A549 (cell line): ENCODE results near the gene C11orf58. TPM values are rescaled to one million over a fixed set of nuclear protein-coding genes. Genes with fewer than 3 reads are reported as not detected.

Experiments
- ATAC-seq, 2 experiments: fragments of 200-7000 bp in 1 of 2; fragments of >200 bp in 1 of 2; cut with Nextera tagmentation in 1 of 2; cut with Tn5 transposase in 1 of 2; 3 replicates each; pipeline versions ENCODE4 v1.8.0 to v1.9.1; 2018 to 2020; ENCODE audit warnings: mild to moderate bottlenecking in 1 of 2, moderate library complexity in 1 of 2
- CTCF ChIA-PET: fragments of 300-600 bp; sonication (Branson Sonifier 250); formaldehyde crosslinking; extraction: SDS; loops from one replicate; lab custom pipeline; 2021; ENCODE audit warnings: antibody characterized with exemption, inconsistent platforms; lab: Yijun Ruan, JAX
- POLR2A ChIA-PET: fragments of 350-600 bp; formaldehyde crosslinking; extraction: SDS; loops from one replicate; lab custom pipeline; 2021; ENCODE audit warnings: antibody characterized with exemption, inconsistent platforms; lab: Yijun Ruan, JAX
- DNase-seq, 2 experiments: peaks; one replicate each; pipeline versions ENCODE4 v3.0.0 to v3.0.0-alpha.2; 2011 to 2016; ENCODE audit warnings: low read depth in 1 of 2, low spot score in 1 of 2
- FAIRE-seq: peaks from 2 replicates; lab custom pipeline; 2011; peaks lifted over from hg19 to GRCh38; lab: Jason Lieb, UNC
- H3K27ac ChIP-seq, 2 experiments: fragments of >200 bp; sonication (Bioruptor Twin); formaldehyde crosslinking; 3 replicates each; pipeline ENCODE4 v1.5.1; 2016 to 2017
- H3K4me1 ChIP-seq: fragments of >200 bp; sonication (Bioruptor Twin); formaldehyde crosslinking; 3 replicates; pipeline ENCODE4 v1.6.1; 2016
- H3K4me2 ChIP-seq: fragments of >200 bp; sonication (Bioruptor Twin); formaldehyde crosslinking; 3 replicates; pipeline ENCODE4 v1.6.1; 2016
- H3K4me3 ChIP-seq: fragments of >200 bp; sonication (Bioruptor Twin); formaldehyde crosslinking; 3 replicates; pipeline ENCODE4 v1.5.1; 2016
- H3K9me3 ChIP-seq: fragments of >200 bp; sonication (Bioruptor Twin); formaldehyde crosslinking; 3 replicates; pipeline ENCODE4 v1.6.1; 2016
- BHLHE40 ChIP-seq: IDR thresholded peaks from 2 replicates; pipeline ENCODE4 v1.6.1; 2012; ENCODE audit warnings: low read depth, low read length, inconsistent platforms
- CBX8 ChIP-seq: fragments of 200-600 bp; sonication (generic); IDR thresholded peaks from 2 replicates; pipeline ENCODE4 v1.6.1; 2016
- CEBPB ChIP-seq, 2 experiments: fragments of >200 bp in 1 of 2; sonication (Bioruptor Twin) in 1 of 2; formaldehyde crosslinking in 1 of 2; IDR thresholded peaks; 2 replicates each; pipeline ENCODE4 v1.6.1; 2012 to 2016
- EP300 ChIP-seq, 2 experiments: fragments of >200 bp; sonication (Bioruptor Twin); formaldehyde crosslinking; IDR thresholded peaks; 2 replicates in 1 of 2; 3 replicates in 1 of 2; pipeline ENCODE4 v1.6.1; 2016 to 2017
- FOXS1 ChIP-seq: fragments of 250-450 bp; sonication (Bioruptor Pico); IDR thresholded peaks from 2 replicates; pipeline ENCODE4 v1.5.0; 2020; ENCODE audit warnings: mild to moderate bottlenecking, moderate library complexity
- HOXA7 ChIP-seq: fragments of 250-450 bp; sonication (Bioruptor Pico); IDR thresholded peaks from 2 replicates; pipeline ENCODE4 v1.5.0; 2020; ENCODE audit warnings: mild to moderate bottlenecking, moderate library complexity
- HOXB5 ChIP-seq: fragments of 250-450 bp; sonication (Bioruptor Pico); IDR thresholded peaks from 2 replicates; pipeline ENCODE4 v1.5.0; 2020; ENCODE audit warnings: mild to moderate bottlenecking, moderate library complexity
- JUN ChIP-seq, 2 experiments: fragments of >200 bp; sonication (Bioruptor Twin); formaldehyde crosslinking; IDR thresholded peaks; 2 replicates in 1 of 2; 3 replicates in 1 of 2; pipeline ENCODE4 v1.6.1; 2016 to 2017
- JUNB ChIP-seq: fragments of >200 bp; sonication (Bioruptor Twin); formaldehyde crosslinking; IDR thresholded peaks from 2 replicates; pipeline ENCODE4 v1.6.1; 2016
- MAFK ChIP-seq: fragments of 450-650 bp; IDR thresholded peaks from 2 replicates; pipeline ENCODE4 v1.6.1; 2014; ENCODE audit not compliant: partially characterized antibody
- MAZ ChIP-seq: fragments of 150-350 bp; IDR thresholded peaks from 2 replicates; pipeline ENCODE4 v1.6.1; 2014; ENCODE audit warnings: antibody characterized with exemption, low read depth, low read length, borderline replicate concordance
- NFE2L2 ChIP-seq: fragments of 150-350 bp; conservative IDR thresholded peaks from 2 replicates; pipeline ENCODE4 v1.6.1; 2014; ENCODE audit warnings: low read length
- NR3C1 ChIP-seq: fragments of >200 bp; sonication (Bioruptor Twin); formaldehyde crosslinking; IDR thresholded peaks from 3 replicates; pipeline ENCODE4 v1.6.1; 2017
- POLR2A ChIP-seq: IDR thresholded peaks from 2 replicates; pipeline ENCODE4 v1.6.1; 2012; ENCODE audit warnings: mild to moderate bottlenecking, low read length
- POLR2AphosphoS2 ChIP-seq: conservative IDR thresholded peaks from 2 replicates; pipeline ENCODE4 v1.6.1; 2012; ENCODE audit warnings: low read length, improper control_type of control experiment, inconsistent platforms
- RAD21 ChIP-seq, 2 experiments: fragments of >200 bp in 1 of 2; sonication (Bioruptor Twin) in 1 of 2; formaldehyde crosslinking in 1 of 2; IDR thresholded peaks in 1 of 2; conservative IDR thresholded peaks in 1 of 2; 2 replicates in 1 of 2; 3 replicates in 1 of 2; pipeline ENCODE4 v1.6.1; 2012 to 2018; ENCODE audit warnings: inconsistent platforms in 1 of 2
- SREBF2 ChIP-seq: fragments of 450-650 bp; IDR thresholded peaks from 2 replicates; pipeline ENCODE4 v1.6.1; 2014; ENCODE audit warnings: mild to moderate bottlenecking, moderate library complexity
- TFCP2L1 ChIP-seq: fragments of 250-450 bp; sonication (Bioruptor Pico); IDR thresholded peaks from 2 replicates; pipeline ENCODE4 v1.5.0; 2021; ENCODE audit warnings: mild to moderate bottlenecking
- TP53 ChIP-seq: fragments of 250-450 bp; sonication (Bioruptor Pico); IDR thresholded peaks from 2 replicates; pipeline ENCODE4 v1.5.0; 2021; ENCODE audit warnings: mild to moderate bottlenecking, moderate library complexity
- ZFP36 ChIP-seq: fragments of 450-650 bp; IDR thresholded peaks from 2 replicates; pipeline ENCODE4 v1.6.1; 2014; ENCODE audit warnings: borderline replicate concordance; ENCODE audit not compliant: partially characterized antibody
- ZNF302 ChIP-seq: fragments of 250-450 bp; sonication (Bioruptor Pico); IDR thresholded peaks from 2 replicates; pipeline ENCODE4 v1.9.0; 2021; ENCODE audit warnings: inconsistent platforms, mild to moderate bottlenecking, moderate library complexity
- ZSCAN20 ChIP-seq: fragments of 250-450 bp; sonication (Bioruptor Pico); IDR thresholded peaks from 2 replicates; pipeline ENCODE4 v1.8.0; 2022; ENCODE audit warnings: mild to moderate bottlenecking, moderate library complexity
- whole genome bisulfite sequencing: methylation state at CpG from one replicate; pipeline ENCODE4 v1.1.6; 2017; ENCODE audit errors: missing lambda C conversion rate; 5-methylcytosine and 5-hydroxymethylcytosine counted together
- polyA plus RNA-seq, 4 experiments: library from polyadenylated mRNA; depleted of rRNA in 3 of 4; stranded (reverse); fragments of >200 nt; fragmentation: RNase III in 1 of 4; extraction: RNeasy Plus Mini Kit Qiagen cat#74134 plus additional on column Dnase treatment in 1 of 4; gene quantifications; 2 replicates in 3 of 4; 3 replicates in 1 of 4; pipeline ENCODE4 v1.2.3, GENCODE V29; 2011 to 2017
- TF ChIP-seq, protein P1 (sequence below): fragments of 150-350 bp; IDR thresholded peaks from 2 replicates; pipeline ENCODE4 v1.6.1; 2014; ENCODE audit warnings: low read depth, mild to moderate bottlenecking, low read length
- TF ChIP-seq, protein P2 (sequence below): IDR thresholded peaks from 2 replicates; pipeline ENCODE4 v1.6.1; 2012

C11orf58 gene
- polyA plus RNA-seq, 2 of the 4 experiments (the other 2 are of a cell fraction) = 342 to 467 TPM

DNA sequence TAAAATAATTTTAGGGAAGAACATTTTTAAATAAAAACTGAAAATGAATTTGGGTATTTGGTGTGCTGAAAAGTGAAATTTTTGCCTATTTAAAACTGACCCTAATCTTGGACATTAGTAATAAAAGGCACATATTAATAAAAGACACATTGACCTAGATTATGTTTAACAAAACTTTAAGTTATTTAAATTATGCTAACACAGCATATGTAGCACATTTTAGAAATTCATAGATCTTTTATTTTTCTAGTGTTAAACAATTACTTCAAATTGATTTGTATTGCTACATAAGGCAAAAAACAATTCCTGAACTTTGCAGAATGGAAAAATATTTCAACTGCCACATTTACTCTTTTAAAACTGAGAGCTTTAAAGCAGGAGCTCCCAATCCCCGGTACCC, 10.6 kb downstream of the C11orf58 start:
- H3K4me2 ChIP-seq = no peak overlapping the region
- H3K27ac ChIP-seq = no peak overlapping the region
- TF ChIP-seq MAFK (peak; percentile 62), HOXA7 (CRISPR knock-in tag) (no peak)
- H3K4me1 ChIP-seq = no peaks in the 10 kb centered on the region
- ChIA-PET CTCF (no interaction called here), POLR2A (no interaction called here)
- WGBS = 85% methylated on average over 1 of the region's 1 CpG
- FAIRE-seq (no peak), DNase-seq (no peak), ATAC-seq (no peak)
- H3K9me3 ChIP-seq = no peaks in the 10 kb centered on the region
- no peak overlapping the region for H3K4me3 ChIP-seq

DNA sequence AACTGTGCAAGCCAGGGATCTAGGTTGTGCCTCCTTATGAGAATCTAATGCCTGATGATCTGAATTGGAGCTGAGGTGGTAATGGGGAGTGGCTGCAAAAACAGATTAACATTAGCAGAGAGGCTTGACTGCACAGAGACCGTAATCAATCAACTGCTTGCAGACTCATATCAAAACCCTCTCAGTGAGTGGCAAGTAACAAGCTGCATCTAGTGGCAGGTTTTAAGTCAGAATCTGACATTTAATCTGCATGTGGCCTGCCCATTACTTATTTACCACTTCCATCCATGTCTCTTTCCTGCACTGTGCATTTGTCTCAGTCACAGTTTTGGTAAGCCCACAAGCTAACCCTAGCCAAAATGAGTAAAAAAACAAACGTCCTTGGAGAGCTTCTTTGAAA, 11.2 kb downstream of the C11orf58 start:
- POLR2A ChIA-PET = interaction anchor here (1.0 kb wide), 1 partner anchor 10 kb away, joined by 3 read pairs; no protein-coding TSS in a partner anchor
- WGBS = 74% methylated on average over 2 of the region's 2 CpGs
- no peak overlapping the region for H3K27ac ChIP-seq
- no peaks in the 10 kb centered on the region for H3K9me3 ChIP-seq
- TF ChIP-seq TP53 (CRISPR knock-in tag) (no peak), POLR2A (no peak), JUNB (no peak), FOXS1 (CRISPR knock-in tag) (no peak), NR3C1 (no peak), TFCP2L1 (CRISPR knock-in tag) (no peak)
- FAIRE-seq = no peak
- no peak for ATAC-seq
- CTCF ChIA-PET = no interaction called here
- no peaks in the 10 kb centered on the region for H3K4me1 ChIP-seq
- H3K4me3 ChIP-seq = no peak overlapping the region
- DNase-seq = no peak
- no peak overlapping the region for H3K4me2 ChIP-seq

DNA sequence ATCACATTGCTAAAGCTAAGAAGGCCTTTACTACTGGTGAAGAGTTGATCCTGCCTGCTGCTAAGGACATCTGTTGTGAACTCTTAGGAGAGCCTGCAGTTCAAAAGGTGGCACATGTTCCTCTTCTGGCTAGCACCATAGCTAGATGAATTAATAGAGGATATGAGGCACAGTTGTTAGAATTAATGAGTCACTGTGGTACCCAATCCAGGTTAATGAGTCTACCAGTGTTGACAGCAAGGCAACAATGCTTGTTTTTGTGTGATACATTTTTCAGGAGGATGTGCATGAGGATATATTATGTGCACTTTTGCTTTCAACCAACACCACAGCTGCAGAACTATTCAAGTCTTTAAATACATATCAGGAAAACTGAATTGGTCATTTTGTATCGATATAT, 12.0 kb downstream of the C11orf58 start:
- CTCF ChIA-PET = interaction anchor here (1.4 kb wide), 1 partner anchor 9 kb away, joined by 8 read pairs; no protein-coding TSS in a partner anchor
- TF ChIP-seq BHLHE40 = no peak
- no peak for TF ChIP-seq HOXB5 (CRISPR knock-in tag)
- TF ChIP-seq ZSCAN20 = no peak
- TF ChIP-seq, protein P1, sequence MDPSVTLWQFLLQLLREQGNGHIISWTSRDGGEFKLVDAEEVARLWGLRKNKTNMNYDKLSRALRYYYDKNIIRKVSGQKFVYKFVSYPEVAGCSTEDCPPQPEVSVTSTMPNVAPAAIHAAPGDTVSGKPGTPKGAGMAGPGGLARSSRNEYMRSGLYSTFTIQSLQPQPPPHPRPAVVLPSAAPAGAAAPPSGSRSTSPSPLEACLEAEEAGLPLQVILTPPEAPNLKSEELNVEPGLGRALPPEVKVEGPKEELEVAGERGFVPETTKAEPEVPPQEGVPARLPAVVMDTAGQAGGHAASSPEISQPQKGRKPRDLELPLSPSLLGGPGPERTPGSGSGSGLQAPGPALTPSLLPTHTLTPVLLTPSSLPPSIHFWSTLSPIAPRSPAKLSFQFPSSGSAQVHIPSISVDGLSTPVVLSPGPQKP = no peak
- TF ChIP-seq, protein P2, sequence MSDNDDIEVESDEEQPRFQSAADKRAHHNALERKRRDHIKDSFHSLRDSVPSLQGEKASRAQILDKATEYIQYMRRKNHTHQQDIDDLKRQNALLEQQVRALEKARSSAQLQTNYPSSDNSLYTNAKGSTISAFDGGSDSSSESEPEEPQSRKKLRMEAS = no peak
- no peak for TF ChIP-seq ZFP36
- TF ChIP-seq CBX8 = no peak
- no peak for TF ChIP-seq MAZ
- TF ChIP-seq NFE2L2 = no peak
- TF ChIP-seq JUN (IDR thresholded peaks at IDR 0.05) = no peak
- no peak for TF ChIP-seq NR3C1
- TF ChIP-seq RAD21 (conservative IDR thresholded peaks at IDR 0.05 in 1 of 2, IDR thresholded peaks at IDR 0.05 in 1 of 2) = no peak
- TF ChIP-seq EP300 (IDR thresholded peaks at IDR 0.05) = no peak
- no peak for TF ChIP-seq POLR2AphosphoS2
- TF ChIP-seq SREBF2 = no peak
- no peak for TF ChIP-seq ZNF302 (CRISPR knock-in tag)
- no peak for TF ChIP-seq CEBPB (IDR thresholded peaks at IDR 0.05)
- TF ChIP-seq, all 56 proteins: peak for 0
- ATAC-seq (no peak), FAIRE-seq (no peak), DNase-seq (no peak)
- WGBS = 0% methylated on average over 1 of the region's 1 CpG
- Histone ChIP-seq H3K4me2 (no peak overlapping the region), H3K4me1 (no peaks in the 10 kb centered on the region), H3K4me3 (no peak overlapping the region), H3K27ac (no peak overlapping the region), H3K9me3 (no peaks in the 10 kb centered on the region)
- POLR2A ChIA-PET = interaction anchor here (1.0 kb wide), 1 partner anchor 11 kb away, joined by 3 read pairs; no protein-coding TSS in a partner anchor
